HG02571 (cell line): ENCODE results near the gene RPS6KA6.

ENCODE experiments used
- ATAC-seq: cut with Tn5 transposase; IDR thresholded peaks from one replicate; pipeline ENCODE4 v1.9.1; 2021; ENCODE audit warnings: mild to moderate bottlenecking, moderate library complexity; ENCODE audit not compliant: unreplicated experiment

RPS6KA6 gene

DNA sequence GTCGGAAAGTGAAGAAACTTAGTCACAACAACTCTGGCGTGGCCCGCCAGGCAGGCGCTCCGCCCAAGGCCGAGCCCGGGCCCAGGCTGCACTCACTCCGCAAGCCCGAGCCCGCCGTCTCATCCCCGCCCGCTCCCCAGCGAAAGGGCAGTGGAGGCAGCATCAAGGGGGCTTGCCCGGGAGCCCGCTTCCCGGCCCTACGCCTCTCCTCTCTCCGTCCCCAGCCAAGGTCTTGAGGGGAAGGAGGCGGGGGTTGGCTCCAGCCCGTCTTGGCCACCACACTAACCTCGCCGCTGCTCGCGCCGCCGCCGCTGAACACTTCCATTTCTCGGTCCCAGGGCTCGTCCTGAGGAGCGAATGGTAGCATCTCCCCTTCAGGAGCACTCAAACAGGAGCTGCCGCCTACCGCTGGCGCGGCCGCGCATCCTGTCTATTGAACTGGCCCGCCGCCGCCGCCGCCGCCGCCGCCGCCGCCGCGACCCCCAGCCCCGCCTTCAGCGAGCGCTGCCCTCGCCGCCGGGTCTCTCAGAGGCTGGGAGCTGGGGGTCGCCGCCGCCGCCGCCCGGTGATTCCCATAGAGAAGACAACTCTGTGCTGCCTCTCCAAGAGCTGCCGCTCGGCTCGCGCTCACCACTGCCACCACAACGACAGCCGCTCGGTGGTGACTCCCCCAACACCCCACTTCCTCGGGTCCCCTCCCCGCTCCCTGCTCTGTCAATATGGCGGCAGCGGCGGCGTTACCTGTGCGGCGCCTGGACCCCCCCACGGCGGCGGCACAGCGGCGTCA, at the start of gene RPS6KA6:
TSS of gene RPS6KA6 (minus strand) at position 667 of the 787 bp plus-strand sequence. CDS start at position 367, 300 bp downstream.
- no peak for ATAC-seq

DNA sequence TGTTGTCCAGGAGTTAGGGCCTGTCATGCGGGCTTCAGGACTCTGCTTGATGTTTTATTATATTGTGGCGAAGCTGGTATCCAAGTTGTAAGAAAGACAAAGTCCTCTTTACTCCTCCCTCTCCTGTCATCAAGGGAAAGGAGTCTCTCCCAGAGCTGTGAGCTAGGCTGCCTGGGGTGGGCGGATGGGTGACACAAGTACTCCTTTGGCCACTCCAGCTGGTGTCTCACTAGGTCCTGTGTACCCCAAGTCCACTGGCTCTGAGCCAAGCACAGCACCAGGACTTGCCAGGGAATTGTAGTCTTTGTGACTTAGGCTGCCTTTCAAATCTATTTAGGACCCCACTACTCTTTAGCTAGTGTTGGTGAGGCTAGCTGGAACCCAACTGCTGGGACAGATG, 36.7 kb upstream of the RPS6KA6 start:
- ATAC-seq, result no peak

- no peak for ATAC-seq
Observed at GRCh38 chrX:84223261-84223660, 35.3 kb upstream of the RPS6KA6 start.

- no peak for ATAC-seq
Observed at GRCh38 chrX:84221181-84221580, 33.2 kb upstream of the RPS6KA6 start.

DNA sequence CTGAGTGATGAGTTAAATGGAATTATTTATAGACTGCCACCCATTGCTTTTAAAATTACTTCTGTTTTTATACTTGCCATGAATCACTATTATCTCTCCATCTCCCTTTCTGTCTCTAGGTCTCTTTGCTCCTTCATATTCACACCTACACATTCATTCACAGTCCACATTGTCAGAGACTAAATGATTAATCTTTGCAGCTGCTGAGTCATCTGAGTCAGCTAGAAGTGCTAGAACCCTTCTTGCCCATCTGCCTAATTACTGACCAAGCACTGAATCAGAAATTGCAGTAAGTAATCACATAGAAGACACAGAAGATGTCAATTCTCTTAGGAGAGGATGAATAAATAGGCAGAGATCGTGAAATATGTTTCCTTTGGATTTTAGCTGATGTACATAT, 31.6 kb upstream of the RPS6KA6 start:
- no peak for ATAC-seq

GRCh38 chrX:84218726-84219125, 30.7 kb upstream of the RPS6KA6 start:
- ATAC-seq, result no peak

DNA sequence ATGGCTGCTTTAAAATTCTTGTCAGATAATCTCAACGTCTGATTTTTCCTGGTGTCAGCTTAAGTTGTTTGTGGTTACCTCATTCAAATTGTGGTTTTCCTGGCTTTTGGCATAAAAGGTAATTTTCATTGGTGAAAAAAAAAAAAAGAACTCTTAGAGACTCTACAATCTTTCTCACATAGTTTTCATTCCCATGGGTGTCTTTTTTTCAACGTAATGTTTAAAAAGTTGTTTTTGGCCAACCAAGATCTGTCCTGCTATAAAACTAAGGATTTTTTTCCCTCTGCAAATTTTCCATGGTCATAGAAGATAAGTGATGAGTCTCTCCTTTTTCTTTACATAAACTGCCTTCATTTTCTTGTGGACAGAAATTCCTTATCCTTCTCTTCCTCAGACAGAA, 28.9 kb upstream of the RPS6KA6 start:
- ATAC-seq, result no peak

DNA sequence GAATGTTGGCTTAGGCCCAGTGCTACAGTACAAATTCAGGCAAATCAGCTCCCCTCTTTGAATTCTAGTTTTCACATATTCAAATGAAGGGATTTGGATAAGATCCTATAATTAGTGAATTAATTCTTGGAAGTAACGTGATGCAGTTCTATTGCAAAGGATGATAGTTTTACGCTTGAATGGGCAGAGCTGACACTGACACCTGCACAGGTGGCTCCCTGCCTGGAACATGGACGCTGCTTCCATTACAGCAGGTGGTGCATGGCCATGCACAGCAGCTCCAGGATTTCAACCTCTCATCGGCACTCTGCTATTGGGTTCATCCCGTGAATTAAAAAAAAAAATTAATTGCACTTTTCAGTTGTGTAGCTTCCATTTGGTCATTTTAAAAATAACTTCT, 28.4 kb upstream of the RPS6KA6 start:
- ATAC-seq, result no peak

- ATAC-seq, result no peak
Observed at GRCh38 chrX:84205276-84205675, 17.3 kb upstream of the RPS6KA6 start.

DNA sequence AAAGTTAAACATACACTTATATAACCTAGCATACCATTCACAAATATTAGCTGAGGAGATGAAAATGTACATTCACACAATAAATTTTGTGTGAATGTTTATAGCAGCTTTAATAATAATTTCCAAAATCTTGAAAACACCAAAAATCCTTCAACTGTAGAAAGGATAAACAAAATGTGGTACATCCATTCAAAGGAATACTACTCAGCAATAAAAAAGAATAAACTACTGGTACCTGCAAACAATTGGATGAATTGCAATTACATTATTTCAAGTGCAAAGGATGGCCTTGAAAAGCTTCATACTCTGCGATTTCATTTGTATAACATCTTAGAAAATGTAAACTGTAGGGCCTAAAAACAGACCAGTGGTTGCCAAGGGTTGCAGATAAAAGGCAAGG, 11.7 kb upstream of the RPS6KA6 start:
- no peak for ATAC-seq

DNA sequence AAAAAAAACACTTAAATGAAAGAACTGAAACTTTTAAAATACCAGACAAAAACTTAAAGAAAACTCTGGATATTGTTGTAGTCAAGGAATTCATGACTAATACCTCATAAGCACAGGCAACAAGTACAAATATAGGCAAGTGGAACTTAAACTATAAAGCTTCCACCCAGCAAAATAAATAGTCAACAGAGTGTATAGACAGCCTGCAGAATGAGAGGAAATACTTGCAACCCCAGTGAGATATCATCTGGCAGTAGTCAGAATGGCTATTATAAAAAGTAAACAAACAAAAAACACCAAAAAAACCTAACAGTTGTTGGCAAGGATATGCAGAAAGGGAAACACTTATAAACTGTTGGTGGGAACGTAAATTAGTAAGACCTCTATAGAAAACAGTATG, 9.6 kb upstream of the RPS6KA6 start:
- ATAC-seq, result no peak

GRCh38 chrX:84192006-84192405, 4.0 kb upstream of the RPS6KA6 start:
- ATAC-seq, result no peak

DNA sequence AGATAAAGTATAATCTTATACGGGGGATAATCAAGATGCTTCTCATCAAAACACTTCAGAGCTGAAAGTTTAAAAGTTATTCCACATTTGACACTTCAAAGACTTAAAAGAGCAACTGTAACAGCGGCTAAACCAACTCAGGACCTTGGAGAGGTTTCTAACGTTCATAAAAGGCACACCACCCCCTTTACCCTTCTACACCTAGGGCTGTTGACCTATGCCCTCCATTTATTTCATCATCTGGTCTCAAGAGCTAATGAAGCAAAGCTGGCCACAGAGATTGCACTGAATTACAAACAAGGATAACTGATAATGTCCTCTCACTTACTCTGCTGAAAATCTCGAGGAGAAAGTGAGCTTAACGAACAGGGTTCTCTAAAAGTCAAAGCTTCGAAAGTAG, 1.1 kb upstream of the RPS6KA6 start:
- ATAC-seq, result no peak

DNA sequence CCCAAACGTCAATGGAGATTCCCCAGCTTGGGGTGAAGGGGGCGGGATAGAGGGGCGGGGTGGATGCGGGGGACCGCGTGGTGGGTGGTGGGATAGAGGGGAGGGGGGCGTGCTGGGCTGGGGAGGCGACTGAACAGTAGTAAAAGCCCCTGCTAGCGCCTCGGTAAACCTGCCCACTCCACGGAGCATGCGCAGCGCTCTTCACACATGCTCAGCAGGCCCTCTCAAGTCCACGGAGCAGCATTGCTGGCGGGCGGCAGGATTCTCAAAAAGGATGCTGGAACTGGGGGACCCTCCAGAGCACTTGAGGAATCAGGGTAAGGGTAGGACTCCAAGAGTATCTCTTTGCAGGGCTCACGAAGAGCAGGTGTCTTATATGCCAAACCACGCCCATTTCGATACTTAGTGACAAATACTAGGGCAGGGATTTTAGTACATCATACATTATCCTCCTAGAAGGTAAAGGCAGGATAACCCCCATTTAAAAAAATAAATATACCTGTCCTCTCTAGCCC, 378 bp upstream of the RPS6KA6 start:
- no peak for ATAC-seq

DNA sequence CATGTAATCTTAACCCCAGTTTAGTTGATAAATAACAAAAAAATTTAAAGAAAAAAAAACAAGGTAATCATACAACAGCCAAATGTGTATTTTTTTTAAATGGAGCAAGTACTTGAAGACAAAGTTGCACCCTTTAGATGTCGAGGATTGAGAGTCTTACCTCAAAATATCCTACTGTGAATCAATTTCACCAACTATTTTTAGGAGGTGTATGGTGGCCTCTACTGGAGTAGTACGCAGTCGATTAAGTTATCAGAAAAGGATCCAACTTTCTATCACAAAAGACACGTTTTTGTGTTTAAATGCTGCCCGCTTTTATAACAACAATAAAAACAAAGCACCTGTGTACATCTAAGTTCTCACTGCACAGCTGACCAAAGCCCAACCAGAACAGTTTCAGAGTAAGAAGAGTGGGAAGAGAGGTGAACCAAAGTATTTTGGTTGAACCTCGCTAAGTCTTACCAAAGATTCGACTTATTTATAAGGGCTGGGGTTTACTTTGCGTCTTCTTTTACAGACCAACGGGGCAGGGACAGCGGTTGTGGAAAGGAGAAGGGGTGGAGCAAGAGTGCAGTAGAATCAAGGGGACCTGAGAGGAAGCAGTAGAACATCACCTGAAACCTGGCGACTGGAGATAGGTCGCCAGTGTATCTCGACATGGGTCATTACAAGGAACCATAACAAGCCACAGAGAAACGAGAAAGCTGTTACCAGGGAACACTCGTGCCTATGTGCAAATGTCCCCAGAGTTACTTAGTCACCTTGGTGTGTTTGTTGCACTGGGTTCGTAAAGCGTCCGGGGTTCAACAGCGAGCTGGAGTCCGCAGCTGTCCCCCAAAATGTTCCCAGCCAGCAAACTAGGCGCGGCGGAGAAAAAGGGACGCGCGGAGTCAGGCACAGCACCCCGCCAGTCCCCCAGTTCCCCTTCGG, 1.1 kb downstream of the RPS6KA6 start:
- no peak for ATAC-seq

DNA sequence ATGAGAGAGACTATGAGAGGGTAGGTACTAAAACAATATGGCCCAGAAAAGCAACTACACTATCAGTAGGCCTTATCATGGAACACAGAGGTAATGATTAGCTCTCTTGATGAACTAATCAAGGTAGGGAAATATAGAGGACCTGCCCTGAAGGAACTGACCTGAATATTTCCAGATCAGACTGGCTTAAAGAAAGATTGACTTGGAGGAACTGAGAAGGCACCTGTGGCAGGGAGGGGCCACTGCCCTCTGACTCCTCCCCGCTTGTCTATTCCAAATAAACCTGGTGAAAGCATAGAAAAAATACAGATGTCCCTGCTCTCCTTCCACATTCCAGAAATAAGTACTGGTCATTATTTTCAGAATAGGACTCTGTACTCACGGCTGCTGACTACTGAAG, 5.5 kb downstream of the RPS6KA6 start:
- ATAC-seq, result no peak

DNA sequence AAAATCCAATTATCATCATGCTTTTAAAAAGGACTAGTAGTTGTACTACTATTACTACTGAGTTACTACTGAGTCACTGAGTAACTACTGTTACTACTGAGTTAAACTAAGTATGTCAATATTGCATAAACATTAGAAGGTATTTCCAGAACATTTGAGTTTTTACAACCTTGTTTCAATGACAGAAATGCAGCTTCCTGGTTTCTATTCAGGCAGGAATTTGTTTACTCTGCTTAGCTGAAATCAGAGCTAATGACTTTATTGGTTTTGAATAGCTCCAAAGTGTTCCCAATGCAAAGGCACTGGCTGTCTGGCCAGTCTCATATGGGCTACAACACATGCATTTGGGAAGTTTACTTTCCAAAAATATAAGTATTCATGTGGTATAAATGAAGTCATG, 12.0 kb downstream of the RPS6KA6 start:
- no peak for ATAC-seq

DNA sequence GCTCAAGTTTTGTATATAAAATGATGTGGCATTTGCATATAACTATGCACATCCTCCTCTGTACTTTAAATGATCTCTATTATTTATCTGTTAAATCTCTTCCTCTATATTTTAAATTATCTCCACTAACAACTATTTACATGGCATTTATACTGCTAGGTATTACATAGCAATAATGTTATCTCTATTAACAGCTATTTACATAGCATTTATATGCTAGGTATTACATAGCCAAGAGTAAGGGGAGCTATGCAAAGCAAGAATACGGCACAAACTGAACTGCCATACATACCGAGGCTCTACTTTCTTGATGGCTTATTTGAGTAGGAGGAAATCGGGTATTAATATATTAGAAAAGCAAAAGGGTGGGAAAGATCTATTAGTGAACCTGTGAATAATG, 12.7 kb downstream of the RPS6KA6 start:
- no peak for ATAC-seq

GRCh38 chrX:84174348-84174747, 13.7 kb downstream of the RPS6KA6 start:
- ATAC-seq, result no peak

DNA sequence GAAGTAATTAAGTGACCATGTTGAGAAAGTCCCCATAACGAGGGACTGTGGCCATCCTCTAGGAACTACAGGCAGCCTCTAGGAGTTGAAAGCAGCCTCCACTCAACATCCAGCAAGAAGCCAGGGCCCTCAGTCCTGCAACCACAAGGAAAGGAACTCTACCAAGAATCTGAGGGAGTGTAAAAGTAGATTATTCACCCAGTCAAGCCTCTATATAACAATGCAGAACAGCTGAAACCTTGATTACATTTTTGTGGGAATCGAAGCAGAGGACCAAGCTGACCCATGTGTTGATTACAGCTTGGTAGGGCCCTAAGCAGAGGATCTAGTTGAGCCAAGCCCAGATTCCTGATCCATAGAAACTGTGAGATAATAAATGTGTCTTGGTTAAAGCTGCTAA, 17.1 kb downstream of the RPS6KA6 start:
- no peak for ATAC-seq

DNA sequence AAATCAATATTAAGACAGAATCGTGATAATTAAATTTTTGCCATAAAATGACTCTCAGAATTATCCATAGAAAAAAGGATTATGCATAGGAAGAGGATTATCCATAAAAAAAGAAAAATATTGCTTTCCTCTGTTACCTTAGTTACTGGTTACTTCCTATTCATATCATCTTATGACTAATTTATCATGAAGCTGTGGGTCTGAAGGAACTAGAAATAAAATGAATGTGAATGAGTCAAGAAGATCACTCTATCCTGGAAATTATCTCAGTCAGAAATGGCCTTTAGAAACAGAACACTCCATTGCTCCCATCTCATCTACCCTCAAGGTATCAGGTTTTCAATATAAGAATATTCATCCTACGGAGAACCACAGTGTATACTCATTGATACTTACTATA, 19.4 kb downstream of the RPS6KA6 start:
- no peak for ATAC-seq

DNA sequence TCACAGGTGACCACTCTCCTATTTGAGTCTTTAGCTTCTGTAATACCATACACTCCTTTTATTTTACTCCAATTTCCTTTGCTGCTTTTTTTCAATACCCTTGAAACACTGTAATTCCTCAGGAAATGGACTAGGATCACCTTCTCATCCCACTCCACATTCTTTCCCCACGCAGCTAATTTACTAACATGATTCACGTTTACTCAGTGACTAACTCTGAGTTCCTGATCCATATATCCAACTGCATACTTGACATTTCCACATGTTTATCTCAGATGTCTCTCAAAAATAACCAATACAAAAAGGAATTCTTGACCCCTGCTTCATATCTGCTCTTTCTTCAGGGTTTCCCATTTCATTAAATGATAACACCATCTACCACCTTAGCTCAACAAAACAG, 19.9 kb downstream of the RPS6KA6 start:
- ATAC-seq, result no peak
